Activated naive CD4-positive, alpha-beta T cell treated with anti-CD3 and anti-CD28 coated beads, Interleukin-2, amount 50 U/mL, for 24 hours (primary cell): Measurements from ENCODE around the gene HIBCH.
"Not testable (repeated sequence)": the region's sequence is repeated elsewhere in the genome, so short reads cannot be mapped to it uniquely, and the experiment has no call there.

Experiments
- H3K27ac Mint-ChIP-seq: one replicate; pipeline ENCODE4 v1.8.0; 2021; ENCODE audit warnings: mild to moderate bottlenecking, mixed read lengths
- H3K27me3 Mint-ChIP-seq: one replicate; pipeline ENCODE4 v1.8.0; 2021; ENCODE audit warnings: mixed read lengths
- H3K36me3 Mint-ChIP-seq: one replicate; pipeline ENCODE4 v1.8.0; 2021; ENCODE audit warnings: mixed read lengths
- H3K4me1 Mint-ChIP-seq: one replicate; pipeline ENCODE4 v1.8.0; 2021; ENCODE audit warnings: mixed read lengths
- H3K4me3 Mint-ChIP-seq: one replicate; pipeline ENCODE4 v1.8.0; 2021; ENCODE audit warnings: mild to moderate bottlenecking, mixed read lengths
- H3K9me3 Mint-ChIP-seq: one replicate; pipeline ENCODE4 v1.8.0; 2021; ENCODE audit warnings: mixed read lengths

The HIBCH gene

DNA sequence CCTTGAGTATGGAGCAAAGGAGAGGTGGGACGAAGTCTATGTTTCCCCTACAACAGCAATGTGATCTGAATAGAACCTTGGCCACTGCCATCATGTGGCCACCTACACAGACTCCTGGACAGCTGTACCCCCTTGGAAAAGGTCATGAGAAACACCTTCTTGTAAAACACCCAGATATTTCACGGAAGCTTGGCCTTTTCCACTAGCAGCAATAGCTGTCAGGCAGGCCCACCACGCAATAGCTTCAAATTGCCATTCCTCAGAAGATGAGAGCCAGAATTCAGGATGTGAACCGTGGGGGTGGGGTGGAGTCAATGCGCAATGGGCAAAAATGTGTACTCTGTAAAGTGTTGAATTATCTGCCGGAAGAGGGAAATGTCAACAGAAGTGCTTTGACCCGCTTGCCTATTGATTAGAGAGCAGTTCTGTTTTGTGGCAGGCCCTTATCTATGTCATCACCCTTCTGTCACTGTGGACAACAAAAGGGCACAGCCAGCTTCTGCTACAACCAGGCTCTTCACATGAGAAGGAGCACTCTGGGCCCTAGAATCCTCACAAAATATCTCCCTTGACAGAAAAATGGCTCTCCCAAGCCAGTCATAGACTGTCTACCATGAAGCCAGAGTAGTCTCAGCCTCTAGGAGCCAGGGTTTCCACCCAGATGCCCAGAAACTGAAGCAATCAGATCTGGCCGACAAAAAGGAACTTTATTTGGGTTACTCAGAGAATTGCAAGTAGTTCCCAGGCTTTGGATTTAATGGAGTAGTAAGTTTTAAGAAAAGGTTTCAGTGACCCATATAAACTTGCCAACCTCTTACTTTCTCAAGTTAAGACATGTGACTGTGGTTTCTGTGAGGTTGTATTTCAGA lies 33.3 kb upstream of the HIBCH start:
- Mint-ChIP-seq H3K4me1 (no peaks in the 10 kb centered on the region), H3K27me3 (peaks cover 3% of the 10 kb centered on the region)

GRCh38 chr2:190351955-190352354 lies 32.3 kb upstream of the HIBCH start:
- Mint-ChIP-seq H3K36me3 (peaks cover 2% of the 10 kb centered on the region), H3K27ac (no peak overlapping the region), H3K4me3 (no peak overlapping the region), H3K27me3 (peaks cover 3% of the 10 kb centered on the region), H3K4me1 (no peaks in the 10 kb centered on the region), H3K9me3 (no peaks in the 10 kb centered on the region)

More for the DNA sequence above, 33.3 kb upstream of the HIBCH start:
- Mint-ChIP-seq H3K36me3 (peaks cover 2% of the 10 kb centered on the region), H3K9me3 (no peaks in the 10 kb centered on the region), H3K4me3 (no peak overlapping the region), H3K27ac (no peak overlapping the region)

- H3K27me3 Mint-ChIP-seq: peaks cover 3% of the 10 kb centered on the region
- H3K27ac Mint-ChIP-seq: no peak overlapping the region
- H3K36me3 Mint-ChIP-seq: peaks cover 2% of the 10 kb centered on the region
- no peaks in the 10 kb centered on the region for H3K4me1 Mint-ChIP-seq
- H3K9me3 Mint-ChIP-seq: no peaks in the 10 kb centered on the region
- no peak overlapping the region for H3K4me3 Mint-ChIP-seq
Observed at GRCh38 chr2:190350371-190350770, 30.7 kb upstream of the HIBCH start.

DNA sequence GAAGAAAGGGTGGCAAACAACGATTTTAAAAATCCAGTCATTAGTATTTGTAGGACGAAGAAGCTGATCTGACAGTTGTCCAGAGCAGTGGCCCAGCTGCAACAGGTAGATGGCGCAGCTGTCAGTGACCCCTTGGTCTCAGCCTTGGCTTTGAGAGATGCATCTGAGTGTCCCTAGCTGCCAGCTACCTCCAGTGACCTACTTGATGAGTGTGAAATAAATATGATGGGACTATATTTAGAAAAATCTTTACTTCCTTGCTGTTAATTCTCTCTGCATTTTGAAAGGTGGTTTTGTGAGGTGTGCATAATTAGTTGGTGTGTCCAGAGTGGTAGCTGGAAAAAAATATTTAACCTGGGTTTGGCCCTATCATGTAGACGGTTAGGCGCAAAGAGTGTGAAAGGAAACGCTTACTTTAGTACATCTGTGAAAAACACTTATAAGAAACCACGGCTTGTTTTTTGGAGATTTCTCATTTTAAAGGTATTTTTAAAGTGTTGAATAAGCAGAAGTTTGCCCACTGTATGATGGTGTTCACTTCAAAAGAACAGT lies 24.7 kb upstream of the HIBCH start:
- peaks cover 3% of the 10 kb centered on the region for H3K27me3 Mint-ChIP-seq
- no peaks in the 10 kb centered on the region for H3K9me3 Mint-ChIP-seq
- H3K4me1 Mint-ChIP-seq: peaks cover 17% of the 10 kb centered on the region
- peak overlapping the region; percentile 33 for H3K27ac Mint-ChIP-seq
- peak overlapping the region; percentile 87 for H3K4me3 Mint-ChIP-seq
- H3K36me3 Mint-ChIP-seq: no peaks in the 10 kb centered on the region

- peak within 1 kb of the TSS; percentile 90 for H3K4me3 Mint-ChIP-seq
- H3K36me3 Mint-ChIP-seq: no peaks in the 10 kb centered on the region
- H3K27me3 Mint-ChIP-seq: peaks cover under 1% of the 10 kb centered on the region
- H3K4me1 Mint-ChIP-seq: peaks cover 17% of the 10 kb centered on the region
- no peaks in the 10 kb centered on the region for H3K9me3 Mint-ChIP-seq
- H3K27ac Mint-ChIP-seq: peak within 1 kb of the TSS; percentile 33
Observed at GRCh38 chr2:190343536-190344275, 24.1 kb upstream of the HIBCH start, which contains the start of gene INPP1. INPP1 (plus strand) TSS chr2:190343589; CDS start chr2:190360103, 16,514 bp downstream.

DNA sequence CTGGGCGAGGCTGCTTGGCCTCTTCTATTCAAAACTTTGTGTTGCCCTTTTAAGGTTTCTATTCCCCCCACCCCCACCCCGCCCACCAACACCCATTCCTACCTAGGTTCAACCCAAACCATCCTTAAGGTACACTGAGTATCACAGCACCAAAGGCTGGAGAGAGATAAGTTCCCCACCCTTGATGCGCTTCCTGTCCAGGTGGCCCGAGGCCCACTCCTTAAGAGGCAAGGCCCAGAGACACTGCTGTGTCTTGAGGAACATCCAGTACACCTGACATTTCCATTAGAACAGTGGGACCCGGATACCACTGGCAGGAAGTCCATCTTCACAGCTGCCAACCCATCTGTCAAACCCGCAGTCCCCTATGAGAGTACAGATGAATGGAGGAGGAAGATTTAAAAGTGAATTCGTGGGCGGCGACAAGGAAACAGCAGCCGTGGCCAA lies 23.5 kb upstream of the HIBCH start:
- Mint-ChIP-seq H3K4me1 (peaks cover 17% of the 10 kb centered on the region), H3K27ac (no peak overlapping the region), H3K36me3 (no peaks in the 10 kb centered on the region), H3K27me3 (no peaks in the 10 kb centered on the region), H3K4me3 (peak overlapping the region; percentile 90), H3K9me3 (no peaks in the 10 kb centered on the region)

DNA sequence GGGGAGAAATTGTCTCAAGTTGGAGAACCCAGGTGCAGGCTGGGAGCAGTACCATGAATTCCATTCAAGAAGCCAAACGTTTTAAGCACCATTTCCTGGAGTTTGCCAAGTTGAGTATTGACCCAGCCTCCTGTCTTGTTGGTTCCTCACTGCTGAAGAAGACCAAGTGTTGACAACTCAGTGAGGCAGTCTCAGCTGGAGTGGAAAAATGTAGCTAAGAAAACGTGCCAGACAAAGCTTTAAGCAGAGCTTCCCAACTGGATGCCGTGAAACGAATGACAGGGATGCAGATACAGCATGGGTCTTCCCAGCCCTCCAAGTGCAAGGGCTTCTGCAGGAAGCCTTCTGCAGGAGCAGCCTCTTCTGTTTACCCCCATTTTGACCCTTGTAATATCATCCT lies 23.0 kb upstream of the HIBCH start:
- H3K27me3 Mint-ChIP-seq: no peaks in the 10 kb centered on the region
- peaks cover 17% of the 10 kb centered on the region for H3K4me1 Mint-ChIP-seq
- H3K27ac Mint-ChIP-seq: no peak overlapping the region
- no peaks in the 10 kb centered on the region for H3K9me3 Mint-ChIP-seq
- H3K4me3 Mint-ChIP-seq: peak overlapping the region; percentile 90
- no peaks in the 10 kb centered on the region for H3K36me3 Mint-ChIP-seq

- Mint-ChIP-seq H3K27me3 (no peaks in the 10 kb centered on the region), H3K27ac (no peak overlapping the region), H3K36me3 (no peaks in the 10 kb centered on the region), H3K4me3 (no peak overlapping the region), H3K4me1 (peaks cover 17% of the 10 kb centered on the region), H3K9me3 (no peaks in the 10 kb centered on the region)
Observed at GRCh38 chr2:190340369-190340768, 20.7 kb upstream of the HIBCH start.

- peaks cover 11% of the 10 kb centered on the region for H3K4me1 Mint-ChIP-seq
- no peaks in the 10 kb centered on the region for H3K27me3 Mint-ChIP-seq
- no peak overlapping the region for H3K27ac Mint-ChIP-seq
- H3K4me3 Mint-ChIP-seq: no peak overlapping the region
- H3K36me3 Mint-ChIP-seq: no peaks in the 10 kb centered on the region
- H3K9me3 Mint-ChIP-seq: no peaks in the 10 kb centered on the region
Observed at GRCh38 chr2:190339394-190339793, 19.8 kb upstream of the HIBCH start.

- Mint-ChIP-seq H3K9me3 (no peaks in the 10 kb centered on the region), H3K4me3 (no peak overlapping the region), H3K27ac (no peak overlapping the region), H3K4me1 (peaks cover 8% of the 10 kb centered on the region), H3K27me3 (no peaks in the 10 kb centered on the region), H3K36me3 (no peaks in the 10 kb centered on the region)
Observed at GRCh38 chr2:190338453-190338852, 18.8 kb upstream of the HIBCH start.

- Mint-ChIP-seq H3K4me3 (no peak overlapping the region), H3K27ac (no peak overlapping the region), H3K4me1 (peaks cover under 1% of the 10 kb centered on the region), H3K27me3 (peaks cover under 1% of the 10 kb centered on the region), H3K9me3 (no peaks in the 10 kb centered on the region), H3K36me3 (no peaks in the 10 kb centered on the region)
Observed at GRCh38 chr2:190336420-190336819, 16.8 kb upstream of the HIBCH start.

DNA sequence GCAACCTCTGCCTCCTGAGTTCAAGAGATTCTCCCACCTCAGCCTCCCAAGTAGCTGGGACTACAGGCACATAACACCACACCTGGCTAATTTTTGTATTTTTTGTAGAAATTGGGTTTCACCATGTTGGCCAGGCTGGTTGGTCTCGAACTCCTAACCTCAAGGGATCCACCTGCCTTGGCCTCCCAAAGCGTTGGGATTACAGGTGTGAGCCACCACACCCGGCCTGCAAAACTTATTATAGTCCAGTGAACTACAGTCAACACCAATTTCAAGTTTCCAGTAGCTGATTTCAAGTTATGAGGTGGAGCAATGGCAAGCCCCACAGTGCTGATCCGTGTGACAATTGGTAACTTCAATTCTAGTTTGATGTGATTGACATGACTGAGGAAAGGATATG lies 16.0 kb upstream of the HIBCH start:
- H3K27ac Mint-ChIP-seq, H3K4me3 Mint-ChIP-seq, H3K36me3 Mint-ChIP-seq, H3K4me1 Mint-ChIP-seq, H3K9me3 Mint-ChIP-seq, H3K27me3 Mint-ChIP-seq: not testable (repeated sequence)

GRCh38 chr2:190335225-190335559 lies 15.6 kb upstream of the HIBCH start:
- H3K27ac Mint-ChIP-seq: no peak overlapping the region
- H3K36me3 Mint-ChIP-seq: no peaks in the 10 kb centered on the region
- no peaks in the 10 kb centered on the region for H3K4me1 Mint-ChIP-seq
- peaks cover 1% of the 10 kb centered on the region for H3K27me3 Mint-ChIP-seq
- H3K4me3 Mint-ChIP-seq: no peak overlapping the region
- H3K9me3 Mint-ChIP-seq: no peaks in the 10 kb centered on the region

DNA sequence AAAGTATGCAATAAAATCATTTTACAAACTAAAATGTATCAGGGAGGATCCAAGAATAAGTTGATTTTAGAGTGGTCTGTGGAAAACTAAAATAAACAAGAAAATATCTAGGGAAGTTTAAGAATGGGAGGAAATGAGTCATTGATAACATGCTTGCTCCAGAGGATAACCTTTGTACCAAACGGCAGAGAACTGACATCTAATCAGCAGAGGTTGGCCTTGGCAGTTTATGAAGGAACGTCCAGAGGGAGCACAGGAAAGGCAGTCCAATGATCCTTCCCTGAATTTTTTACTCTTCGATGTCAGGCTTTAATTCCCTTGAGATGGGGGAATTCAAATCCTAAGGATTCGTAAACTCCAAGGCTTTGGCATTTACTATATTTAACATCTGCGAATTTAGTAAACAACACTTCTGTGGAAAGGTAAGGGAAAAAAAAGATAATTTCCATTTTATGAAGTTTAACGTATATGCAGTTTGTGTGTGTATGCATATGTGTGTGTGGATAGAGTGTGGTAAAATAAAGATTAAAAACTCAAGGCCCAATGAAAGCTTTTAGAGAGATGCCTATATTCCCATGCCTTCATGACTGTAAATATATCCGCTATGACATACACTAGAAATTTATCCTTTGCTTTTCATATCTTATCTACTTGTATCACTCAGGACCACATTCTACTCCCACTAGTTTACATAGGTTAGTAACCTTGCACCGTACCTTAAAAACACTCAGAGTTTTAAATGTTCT lies 15.0 kb upstream of the HIBCH start:
- no peaks in the 10 kb centered on the region for H3K36me3 Mint-ChIP-seq
- H3K27me3 Mint-ChIP-seq: peaks cover 2% of the 10 kb centered on the region
- no peaks in the 10 kb centered on the region for H3K9me3 Mint-ChIP-seq
- no peak overlapping the region for H3K4me3 Mint-ChIP-seq
- H3K4me1 Mint-ChIP-seq: no peaks in the 10 kb centered on the region
- no peak overlapping the region for H3K27ac Mint-ChIP-seq

DNA sequence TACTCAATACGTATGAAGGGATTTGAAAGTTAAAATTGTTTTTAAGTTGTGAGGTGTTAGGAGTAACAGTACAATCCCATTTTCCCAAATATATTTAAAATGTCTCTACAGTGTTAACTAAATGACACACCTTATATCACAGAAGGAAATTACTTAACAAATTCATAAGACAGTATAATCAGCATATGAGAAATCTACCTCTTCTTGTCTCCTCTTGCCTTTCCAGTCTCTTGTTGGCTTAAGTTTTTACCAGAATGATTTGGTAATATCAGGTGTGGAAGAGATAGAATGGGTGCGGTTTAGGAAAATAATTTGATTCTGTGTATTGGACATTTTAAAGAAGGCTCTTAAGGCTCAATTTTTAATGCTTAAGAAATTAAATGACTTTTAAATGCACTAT lies 14.3 kb upstream of the HIBCH start:
- Mint-ChIP-seq H3K36me3 (no peaks in the 10 kb centered on the region), H3K27me3 (peaks cover 5% of the 10 kb centered on the region), H3K4me3 (no peak overlapping the region), H3K4me1 (no peaks in the 10 kb centered on the region), H3K27ac (no peak overlapping the region), H3K9me3 (no peaks in the 10 kb centered on the region)
